SK-N-SH (cell line): ENCODE results near the gene NR2F1-AS1. TPM values are rescaled to one million over a fixed set of nuclear protein-coding genes. Genes with fewer than 3 reads are reported as not detected.

Experiments used
- CTCF ChIA-PET: fragments of 300-600, 350-600 bp; formaldehyde crosslinking; extraction: SDS; loops from one replicate; lab custom pipeline; 2021; lab: Yijun Ruan, JAX
- POLR2A ChIA-PET: fragments of 350-600 bp; sonication (Branson Sonifier 250); formaldehyde crosslinking; extraction: SDS; loops from one replicate; lab custom pipeline; 2020; ENCODE audit warnings: antibody characterized with exemption, inconsistent platforms; lab: Yijun Ruan, JAX
- DNase-seq: peaks from one replicate; pipeline ENCODE4 v3.0.0; 2012
- H2AFZ ChIP-seq: fragments of 200-600 bp; sonication (generic); 2 replicates; pipeline ENCODE4 v1.8.1; 2016; ENCODE audit warnings: antibody characterized with exemption, mild to moderate bottlenecking, low read depth
- H3F3A ChIP-seq: fragments of 200-600 bp; sonication (generic); replicated peaks from 2 replicates; pipeline ENCODE3; 2016; ENCODE audit warnings: antibody characterized with exemption, mild to moderate bottlenecking; ENCODE audit not compliant: insufficient read depth
- H3K27ac ChIP-seq, 2 experiments: fragments of 200-500 bp in 1 of 2; fragments of 200-600 bp in 1 of 2; sonication (Bioruptor generic) in 1 of 2; sonication (generic), shearing (Covaris generic) in 1 of 2; 2 replicates each; pipeline versions ENCODE4 v1.5.1 to v1.6.1; 2014 to 2016; ENCODE audit warnings: low read depth in 2 of 2, inconsistent platforms in 1 of 2, low read length in 1 of 2, mild to moderate bottlenecking in 1 of 2, mixed read lengths in 1 of 2
- H3K27me3 ChIP-seq: fragments of 200-600 bp; sonication (generic), shearing (Covaris generic); 2 replicates; pipeline ENCODE4 v1.6.1; 2016; ENCODE audit warnings: mixed run types; ENCODE audit not compliant: insufficient read depth
- H3K36me3 ChIP-seq, 2 experiments: fragments of 200-500 bp in 1 of 2; fragments of 200-600 bp in 1 of 2; sonication (Bioruptor generic) in 1 of 2; sonication (generic) in 1 of 2; replicated peaks in 1 of 2; 2 replicates each; pipeline versions ENCODE3 to v1.5.1; 2014 to 2016; ENCODE audit warnings: low read length in 1 of 2, mild to moderate bottlenecking in 1 of 2; ENCODE audit not compliant: insufficient read depth in 2 of 2, control insufficient read depth in 1 of 2
- H3K4me1 ChIP-seq, 2 experiments: fragments of 200-500 bp in 1 of 2; fragments of 200-600 bp in 1 of 2; sonication (Bioruptor generic) in 1 of 2; sonication (generic), shearing (Covaris generic) in 1 of 2; 2 replicates each; pipeline versions ENCODE4 v1.5.1 to v1.6.1; 2014 to 2016; ENCODE audit warnings: low read depth in 1 of 2, low read length in 1 of 2, mixed run types in 1 of 2; ENCODE audit not compliant: insufficient read depth in 2 of 2, control insufficient read depth in 1 of 2
- H3K4me2 ChIP-seq: fragments of 200-600 bp; sonication (generic), shearing (Covaris generic); 2 replicates; pipeline ENCODE4 v1.6.1; 2017; ENCODE audit warnings: mixed run types
- H3K4me3 ChIP-seq, 2 experiments: fragments of 200-500 bp in 1 of 2; fragments of 200-600 bp in 1 of 2; sonication (Bioruptor generic) in 1 of 2; sonication (generic), shearing (Covaris generic) in 1 of 2; 2 replicates each; pipeline versions ENCODE4 v1.5.1 to v1.8.1; 2014 to 2016; ENCODE audit warnings: low read depth in 2 of 2, inconsistent platforms in 1 of 2, low read length in 1 of 2, mild to moderate bottlenecking in 1 of 2, mixed read lengths in 1 of 2, moderate library complexity in 1 of 2
- H3K79me2 ChIP-seq: fragments of 200-600 bp; sonication (generic); 2 replicates; pipeline ENCODE4 v1.8.1; 2017; ENCODE audit warnings: mild to moderate bottlenecking; ENCODE audit not compliant: insufficient read depth
- H3K9ac ChIP-seq: fragments of 200-600 bp; sonication (generic); 2 replicates; pipeline ENCODE4 v1.6.1; 2017; ENCODE audit warnings: mixed run types
- H3K9me2 ChIP-seq: fragments of 200-600 bp; sonication (generic); 2 replicates; pipeline ENCODE4 v1.6.1; 2017; ENCODE audit warnings: mixed run types
- H3K9me3 ChIP-seq: fragments of 200-600 bp; sonication (generic); 2 replicates; pipeline ENCODE4 v1.6.1; 2017; ENCODE audit warnings: mixed run types, mild to moderate bottlenecking, moderate library complexity
- H4K20me1 ChIP-seq: fragments of 200-600 bp; sonication (generic); 2 replicates; pipeline ENCODE4 v1.6.1; 2017; ENCODE audit warnings: mild to moderate bottlenecking, mixed run types; ENCODE audit not compliant: insufficient read depth
- CHD2 ChIP-seq: fragments of 150-350 bp; IDR thresholded peaks from 2 replicates; pipeline ENCODE4 v1.6.1; 2018; ENCODE audit warnings: low read length; ENCODE audit not compliant: partially characterized antibody
- ELF1 ChIP-seq: IDR thresholded peaks from 2 replicates; pipeline ENCODE4 v1.4.0; 2012
- EP300 ChIP-seq, 2 experiments: IDR thresholded peaks; 2 replicates each; pipeline versions ENCODE4 v1.4.0 to v1.6.1; 2012; ENCODE audit warnings: borderline replicate concordance in 1 of 2, low read depth in 1 of 2, low read length in 1 of 2
- FOXJ3 ChIP-seq: sonication (generic); formaldehyde crosslinking; IDR thresholded peaks from 2 replicates; pipeline ENCODE4 v1.5.1; 2020; ENCODE audit warnings: mild to moderate bottlenecking, missing genetic modification reagents
- JUND ChIP-seq: IDR thresholded peaks from 2 replicates; pipeline ENCODE4 v1.4.0; 2012
- NFIC ChIP-seq: IDR thresholded peaks from 2 replicates; pipeline ENCODE4 v1.4.0; 2012; ENCODE audit warnings: borderline replicate concordance
- POLR2AphosphoS5 ChIP-seq: IDR thresholded peaks from 2 replicates; pipeline ENCODE4 v1.6.1; 2012; ENCODE audit warnings: low read depth, low read length
- RAD21 ChIP-seq: IDR thresholded peaks from 2 replicates; pipeline ENCODE4 v1.6.1; 2012; ENCODE audit warnings: mild to moderate bottlenecking, low read length
- RFX5 ChIP-seq: IDR thresholded peaks from 2 replicates; pipeline ENCODE4 v1.6.1; 2012; ENCODE audit warnings: mild to moderate bottlenecking, improper control_type of control experiment, low read length
- RXRA ChIP-seq: IDR thresholded peaks from 2 replicates; pipeline ENCODE4 v1.4.0; 2012; ENCODE audit warnings: low read depth, mild to moderate bottlenecking, borderline replicate concordance
- SMC3 ChIP-seq: IDR thresholded peaks from 2 replicates; pipeline ENCODE4 v1.6.1; 2012; ENCODE audit warnings: low read depth, low read length, improper control_type of control experiment
- TAF1 ChIP-seq: IDR thresholded peaks from 2 replicates; pipeline ENCODE4 v1.6.1; 2012; ENCODE audit warnings: low read depth, mild to moderate bottlenecking, low read length, moderate library complexity, borderline replicate concordance
- TCF12 ChIP-seq: IDR thresholded peaks from 2 replicates; pipeline ENCODE4 v1.4.0; 2012
- TEAD4 ChIP-seq: IDR thresholded peaks from 2 replicates; pipeline ENCODE4 v1.4.0; 2012; ENCODE audit warnings: mild to moderate bottlenecking, borderline replicate concordance; ENCODE audit not compliant: insufficient read depth
- YY1 ChIP-seq: IDR thresholded peaks from 2 replicates; pipeline ENCODE4 v1.4.0; 2012; ENCODE audit warnings: low read depth, mild to moderate bottlenecking
- WGBS: methylation state at CpG from one replicate; pipeline ENCODE4 v1.1.6; 2017; ENCODE audit warnings: low lambda C conversion rate; 5-methylcytosine and 5-hydroxymethylcytosine counted together
- polyA plus RNA-seq, 3 experiments: library from polyadenylated mRNA; depleted of rRNA; stranded (reverse); fragments of >200 nt; gene quantifications; 2 replicates each; pipeline ENCODE4 v1.2.3, GENCODE V29; 2012
- TF ChIP-seq, protein P1 (sequence below): IDR thresholded peaks from 2 replicates; pipeline ENCODE4 v1.4.0; 2012; ENCODE audit warnings: low read depth
- TF ChIP-seq, protein P2 (sequence below): IDR thresholded peaks from 2 replicates; pipeline ENCODE4 v1.6.1; 2012; ENCODE audit warnings: mild to moderate bottlenecking, low read depth, low read length, moderate library complexity
- TF ChIP-seq, protein P3 (sequence below): IDR thresholded peaks from 2 replicates; pipeline ENCODE4 v1.4.0; 2012; ENCODE audit warnings: low read depth, borderline replicate concordance
- TF ChIP-seq, protein P4 (sequence below): fragments of 150-350 bp; IDR thresholded peaks from 2 replicates; pipeline ENCODE4 v1.6.1; 2017; ENCODE audit warnings: antibody characterized with exemption, low read length, low read depth, borderline replicate concordance

Gene NR2F1-AS1
- polyA plus RNA-seq, 1 of the 3 experiments (the other 2 are of a cell fraction): 7.4 TPM

DNA sequence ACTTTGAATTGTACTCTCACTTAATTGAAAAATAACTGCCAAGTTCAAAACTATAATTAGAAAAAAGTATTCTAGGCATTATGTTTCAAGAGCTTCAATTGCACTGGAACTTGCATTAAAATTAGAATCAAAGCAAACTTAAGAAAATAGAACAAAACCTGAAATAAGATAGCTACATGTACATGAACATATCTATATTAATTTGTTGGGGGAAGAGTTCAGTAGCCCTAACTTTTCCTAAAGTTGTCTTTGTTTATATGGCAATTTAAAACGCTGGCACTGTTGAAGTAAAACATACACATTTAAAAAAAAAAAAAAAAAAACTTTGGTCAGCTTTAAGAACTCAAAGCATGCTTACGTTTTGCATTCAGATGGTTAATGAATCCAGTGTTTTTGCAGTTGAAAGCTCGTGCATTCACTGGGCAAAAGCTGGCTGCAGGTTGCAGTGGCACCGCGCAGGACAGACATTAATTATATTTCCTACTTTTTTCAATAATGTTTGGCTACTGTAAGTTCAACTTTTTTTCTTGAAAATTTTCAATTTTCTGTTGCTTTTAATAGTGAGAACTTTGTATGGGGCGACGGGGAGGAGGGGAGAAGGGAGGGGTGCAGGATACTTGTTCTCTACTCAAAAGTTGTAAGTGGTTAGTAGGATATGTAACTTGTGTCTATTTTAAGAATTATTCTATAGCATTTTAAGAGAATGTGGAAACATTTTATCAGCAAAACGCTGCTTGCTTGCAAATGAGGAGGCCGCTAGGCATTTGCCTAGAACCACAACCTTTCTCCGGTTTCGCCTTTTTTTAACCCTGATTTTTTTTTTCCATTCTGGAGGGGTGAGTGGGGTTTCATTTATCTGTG lies 5.9 kb upstream of the NR2F1-AS1 start:
- Histone ChIP-seq H3K9me3 (no peaks in the 10 kb centered on the region), H2AFZ (no peak overlapping the region), H3K36me3 (peaks cover 3 to 23% of the 10 kb centered on the region in 2 experiments), H3K4me3 (peak overlapping the region; percentile 86 to 87; a peak in 3 of 4 replicates), H3K79me2 (peaks cover 85% of the 10 kb centered on the region), H3K9me2 (no peaks in the 10 kb centered on the region), H3K9ac (peak overlapping the region; percentile 76), H3F3A (peaks cover 24% of the 10 kb centered on the region), H4K20me1 (no peaks in the 10 kb centered on the region; the same call in 1 of the 2 replicates), H3K4me1 (peaks cover 0 to 24% of the 10 kb centered on the region in 2 experiments; a peak in 3 of 4 replicates), H3K27me3 (no peaks in the 10 kb centered on the region), H3K27ac (peak overlapping the region; percentile 51 to 92; a peak in 3 of 4 replicates), H3K4me2 (peak overlapping the region; percentile 95)
- ChIA-PET POLR2A (interaction anchor here (0.8 to 2.1 kb wide), 3 partner anchors 14 to 34 kb away, joined by 3 to 7 read pairs (median 5); no protein-coding TSS in a partner anchor), CTCF (interaction anchor here (0.7 to 4.3 kb wide), 9 partner anchors 14 to 1264 kb away, joined by 3 to 32 read pairs (median 3); no protein-coding TSS in a partner anchor)
- TF ChIP-seq, protein P1, sequence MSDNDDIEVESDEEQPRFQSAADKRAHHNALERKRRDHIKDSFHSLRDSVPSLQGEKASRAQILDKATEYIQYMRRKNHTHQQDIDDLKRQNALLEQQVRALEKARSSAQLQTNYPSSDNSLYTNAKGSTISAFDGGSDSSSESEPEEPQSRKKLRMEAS: no peak
- TF ChIP-seq, protein P2, sequence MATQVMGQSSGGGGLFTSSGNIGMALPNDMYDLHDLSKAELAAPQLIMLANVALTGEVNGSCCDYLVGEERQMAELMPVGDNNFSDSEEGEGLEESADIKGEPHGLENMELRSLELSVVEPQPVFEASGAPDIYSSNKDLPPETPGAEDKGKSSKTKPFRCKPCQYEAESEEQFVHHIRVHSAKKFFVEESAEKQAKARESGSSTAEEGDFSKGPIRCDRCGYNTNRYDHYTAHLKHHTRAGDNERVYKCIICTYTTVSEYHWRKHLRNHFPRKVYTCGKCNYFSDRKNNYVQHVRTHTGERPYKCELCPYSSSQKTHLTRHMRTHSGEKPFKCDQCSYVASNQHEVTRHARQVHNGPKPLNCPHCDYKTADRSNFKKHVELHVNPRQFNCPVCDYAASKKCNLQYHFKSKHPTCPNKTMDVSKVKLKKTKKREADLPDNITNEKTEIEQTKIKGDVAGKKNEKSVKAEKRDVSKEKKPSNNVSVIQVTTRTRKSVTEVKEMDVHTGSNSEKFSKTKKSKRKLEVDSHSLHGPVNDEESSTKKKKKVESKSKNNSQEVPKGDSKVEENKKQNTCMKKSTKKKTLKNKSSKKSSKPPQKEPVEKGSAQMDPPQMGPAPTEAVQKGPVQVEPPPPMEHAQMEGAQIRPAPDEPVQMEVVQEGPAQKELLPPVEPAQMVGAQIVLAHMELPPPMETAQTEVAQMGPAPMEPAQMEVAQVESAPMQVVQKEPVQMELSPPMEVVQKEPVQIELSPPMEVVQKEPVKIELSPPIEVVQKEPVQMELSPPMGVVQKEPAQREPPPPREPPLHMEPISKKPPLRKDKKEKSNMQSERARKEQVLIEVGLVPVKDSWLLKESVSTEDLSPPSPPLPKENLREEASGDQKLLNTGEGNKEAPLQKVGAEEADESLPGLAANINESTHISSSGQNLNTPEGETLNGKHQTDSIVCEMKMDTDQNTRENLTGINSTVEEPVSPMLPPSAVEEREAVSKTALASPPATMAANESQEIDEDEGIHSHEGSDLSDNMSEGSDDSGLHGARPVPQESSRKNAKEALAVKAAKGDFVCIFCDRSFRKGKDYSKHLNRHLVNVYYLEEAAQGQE: no peak
- TF ChIP-seq JUND (no peak), CHD2 (no peak), RAD21 (no peak), ELF1 (no peak), YY1 (no peak), TEAD4 (no peak), RFX5 (no peak), EP300 (IDR thresholded peaks at IDR 0.05; ENCODE audit: borderline replicate concordance in 1 of 2, low read depth in 1 of 2, low read length in 1 of 2) (no peak), TAF1 (no peak), FOXJ3 (no peak), RXRA (no peak), SMC3 (no peak), NFIC (no peak), POLR2AphosphoS5 (no peak), TCF12 (no peak)
- TF ChIP-seq, protein P3, sequence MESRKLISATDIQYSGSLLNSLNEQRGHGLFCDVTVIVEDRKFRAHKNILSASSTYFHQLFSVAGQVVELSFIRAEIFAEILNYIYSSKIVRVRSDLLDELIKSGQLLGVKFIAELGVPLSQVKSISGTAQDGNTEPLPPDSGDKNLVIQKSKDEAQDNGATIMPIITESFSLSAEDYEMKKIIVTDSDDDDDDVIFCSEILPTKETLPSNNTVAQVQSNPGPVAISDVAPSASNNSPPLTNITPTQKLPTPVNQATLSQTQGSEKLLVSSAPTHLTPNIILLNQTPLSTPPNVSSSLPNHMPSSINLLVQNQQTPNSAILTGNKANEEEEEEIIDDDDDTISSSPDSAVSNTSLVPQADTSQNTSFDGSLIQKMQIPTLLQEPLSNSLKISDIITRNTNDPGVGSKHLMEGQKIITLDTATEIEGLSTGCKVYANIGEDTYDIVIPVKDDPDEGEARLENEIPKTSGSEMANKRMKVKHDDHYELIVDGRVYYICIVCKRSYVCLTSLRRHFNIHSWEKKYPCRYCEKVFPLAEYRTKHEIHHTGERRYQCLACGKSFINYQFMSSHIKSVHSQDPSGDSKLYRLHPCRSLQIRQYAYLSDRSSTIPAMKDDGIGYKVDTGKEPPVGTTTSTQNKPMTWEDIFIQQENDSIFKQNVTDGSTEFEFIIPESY: no peak
- TF ChIP-seq, protein P4, sequence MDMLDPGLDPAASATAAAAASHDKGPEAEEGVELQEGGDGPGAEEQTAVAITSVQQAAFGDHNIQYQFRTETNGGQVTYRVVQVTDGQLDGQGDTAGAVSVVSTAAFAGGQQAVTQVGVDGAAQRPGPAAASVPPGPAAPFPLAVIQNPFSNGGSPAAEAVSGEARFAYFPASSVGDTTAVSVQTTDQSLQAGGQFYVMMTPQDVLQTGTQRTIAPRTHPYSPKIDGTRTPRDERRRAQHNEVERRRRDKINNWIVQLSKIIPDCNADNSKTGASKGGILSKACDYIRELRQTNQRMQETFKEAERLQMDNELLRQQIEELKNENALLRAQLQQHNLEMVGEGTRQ: no peak
- DNase-seq: no peak
- 52% methylated on average over 11 of the region's 11 CpGs for WGBS
